Caco-2 (cell line): ENCODE measurements around the gene SBNO2. TPM values are rescaled to one million over a fixed set of nuclear protein-coding genes. Genes with fewer than 3 reads are reported as not detected.
"Not testable (repeated sequence)": the region's sequence is repeated elsewhere in the genome, so short reads cannot be mapped to it uniquely, and the experiment has no call there.

ENCODE experiments used
- BruUV-seq: library from RNA; stranded (reverse); fragments of 400-500 nt; replicated peaks from 2 replicates; lab custom pipeline; 2021; lab: Mats Ljungman, UMichigan
- CTCF ChIA-PET: fragments of 300-600 bp; sonication (Branson Sonifier 250); formaldehyde crosslinking; loops from one replicate; lab custom pipeline; 2022; ENCODE audit warnings: antibody characterized with exemption; lab: Charles Lee
- POLR2A ChIA-PET: fragments of 300-600 bp; sonication (Branson Sonifier 250); formaldehyde crosslinking; loops from one replicate; lab custom pipeline; 2022; ENCODE audit warnings: antibody characterized with exemption; lab: Charles Lee
- DNase-seq, 2 experiments: peaks; one replicate each; pipeline versions ENCODE4 v3.0.0 to v3.0.0-alpha.2; 2020 to 2022
- H3K27me3 ChIP-seq: replicated peaks from 2 replicates; pipeline ENCODE4 v1.6.0; 2011; ENCODE audit warnings: low read length; ENCODE audit not compliant: control insufficient read depth, insufficient read depth
- H3K36me3 ChIP-seq: 2 replicates; pipeline ENCODE4 v1.5.1; 2011; ENCODE audit warnings: low read length; ENCODE audit not compliant: control insufficient read depth, insufficient read depth
- H3K4me1 ChIP-seq: fragments of 250-450 bp; sonication (Bioruptor Pico); 2 replicates; pipeline ENCODE4 v1.5.1; 2020; ENCODE audit warnings: mild to moderate bottlenecking
- H3K4me3 ChIP-seq: 2 replicates; pipeline ENCODE4 v1.5.1; 2011; ENCODE audit warnings: low read depth, mild to moderate bottlenecking, control low read depth, low read length
- H3K9me3 ChIP-seq: fragments of 250-450 bp; sonication (Bioruptor Pico); 2 replicates; pipeline ENCODE4 v1.5.1; 2020; ENCODE audit warnings: mild to moderate bottlenecking, moderate library complexity
- H3K27ac Mint-ChIP-seq: one replicate; pipeline ENCODE4 v1.8.0; 2022; ENCODE audit warnings: mixed read lengths; ENCODE audit not compliant: unreplicated experiment
- H3K27me3 Mint-ChIP-seq: one replicate; pipeline ENCODE4 v1.8.0; 2022; ENCODE audit warnings: mixed read lengths; ENCODE audit not compliant: insufficient read depth, unreplicated experiment
- H3K36me3 Mint-ChIP-seq: one replicate; pipeline ENCODE4 v1.8.0; 2022; ENCODE audit warnings: mild to moderate bottlenecking, mixed read lengths; ENCODE audit not compliant: insufficient read depth, unreplicated experiment
- H3K4me1 Mint-ChIP-seq: one replicate; pipeline ENCODE4 v1.8.0; 2022; ENCODE audit warnings: low read depth, mixed read lengths; ENCODE audit not compliant: unreplicated experiment
- H3K4me3 Mint-ChIP-seq: one replicate; pipeline ENCODE4 v1.8.0; 2022; ENCODE audit warnings: mild to moderate bottlenecking, moderate library complexity, mixed read lengths; ENCODE audit not compliant: unreplicated experiment
- H3K9me3 Mint-ChIP-seq: one replicate; pipeline ENCODE4 v1.8.0; 2022; ENCODE audit warnings: mixed read lengths; ENCODE audit not compliant: unreplicated experiment
- CTCF ChIP-seq, 2 experiments: fragments of 200-600 bp in 1 of 2; IDR thresholded peaks; 1 replicate in 1 of 2; 2 replicates in 1 of 2; pipeline versions ENCODE4 v1.5.1 to v1.8.0; 2011 to 2022; ENCODE audit warnings: antibody characterized with exemption in 1 of 2, control low read depth in 1 of 2, inconsistent platforms in 1 of 2, low read depth in 1 of 2, low read length in 1 of 2, mild to moderate bottlenecking in 1 of 2, moderate library complexity in 1 of 2; ENCODE audit not compliant: insufficient read depth in 1 of 2, severe bottlenecking in 1 of 2, unreplicated experiment in 1 of 2
- intact Hi-C: fragments of 100-400 bp; cut with micrococcal nuclease; formaldehyde crosslinking; loops from one replicate; pipeline ENCODE4 v1.10.0; 2022; ENCODE audit not compliant: unreplicated experiment
- total RNA-seq: library from RNA; stranded (reverse); gene quantifications from 2 replicates; pipeline ENCODE4 v1.2.3, GENCODE V29; 2022

The SBNO2 gene
- total RNA-seq, 1 experiment from 2014 or later, result 41.2 TPM

GRCh38 chr19:1206150-1206863, 32.2 kb upstream of the SBNO2 start:
- Mint-ChIP-seq H3K36me3 (peaks cover 7% of the 10 kb centered on the region), H3K27ac (peak overlapping the region; percentile 77), H3K27me3 (no peaks in the 10 kb centered on the region), H3K4me1 (peaks cover 10% of the 10 kb centered on the region), H3K4me3 (peak overlapping the region; percentile 88), H3K9me3 (no peaks in the 10 kb centered on the region)
- intact Hi-C loops, result no loop called here
- DNase-seq, result no peak
- no peaks in the 10 kb centered on the region for H3K27me3 ChIP-seq
- H3K4me1 ChIP-seq, result peaks cover 18% of the 10 kb centered on the region
- peaks cover 3% of the 10 kb centered on the region; the same call in 1 of the 2 replicates for H3K36me3 ChIP-seq
- peak overlapping the region; percentile 71 for H3K4me3 ChIP-seq
- H3K9me3 ChIP-seq, result no peaks in the 10 kb centered on the region
- BruUV-seq, result no TSS peak
- ChIA-PET POLR2A (no interaction called here), CTCF (no interaction called here)
- no peak for TF ChIP-seq CTCF (IDR thresholded peaks at IDR 0.05; ENCODE audit: insufficient read depth in 1 of 2, low read depth in 1 of 2, low read length in 1 of 2, severe bottlenecking in 1 of 2, unreplicated experiment in 1 of 2)

DNA sequence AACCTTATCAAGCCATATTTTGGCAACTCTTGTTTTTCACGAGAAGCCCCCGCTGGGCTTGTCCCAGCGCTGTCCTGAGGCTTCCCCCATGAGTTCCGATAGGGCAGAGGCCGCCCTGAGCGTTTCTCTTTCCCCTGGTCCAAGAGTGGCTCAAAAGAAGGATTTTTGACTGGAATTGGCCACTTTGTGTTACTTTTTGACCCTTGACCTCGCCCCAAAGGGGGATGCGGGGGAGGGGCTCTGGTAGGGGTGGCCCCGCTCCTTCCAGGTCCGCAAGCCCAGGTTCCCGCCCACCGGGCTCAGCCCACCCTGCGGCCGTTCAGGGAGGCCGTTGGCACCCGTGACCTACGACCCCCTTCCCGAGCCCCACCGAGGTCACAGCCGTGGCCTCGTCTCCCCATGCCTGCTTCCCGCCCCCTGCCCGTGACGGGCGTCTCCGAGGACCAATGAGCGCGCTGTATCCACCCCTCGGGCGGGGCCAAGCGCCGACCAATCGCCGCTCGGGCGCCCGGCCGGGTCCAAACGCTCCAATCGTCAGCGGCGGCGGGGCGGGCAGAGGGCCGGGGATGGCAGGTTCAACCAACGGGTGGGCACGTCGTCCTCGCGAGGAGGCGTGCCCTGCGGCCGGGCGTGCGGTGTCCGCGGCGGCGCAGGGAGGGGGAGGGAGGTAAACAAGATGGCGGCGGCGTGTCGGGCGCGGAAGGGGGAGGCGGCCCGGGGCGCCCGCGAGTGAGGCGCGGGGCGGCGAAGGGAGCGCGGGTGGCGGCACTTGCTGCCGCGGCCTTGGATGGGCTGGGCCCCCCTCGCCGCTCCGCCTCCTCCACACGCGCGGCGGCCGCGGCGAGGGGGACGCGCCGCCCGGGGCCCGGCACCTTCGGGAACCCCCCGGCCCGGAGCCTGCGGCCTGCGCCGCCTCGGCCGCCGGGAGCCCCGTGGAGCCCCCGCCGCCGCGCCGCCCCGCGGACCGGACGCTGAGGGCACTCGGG, 31.3 kb upstream of the SBNO2 start, which contains the start of gene STK11:
STK11 (plus strand) TSS at position 665 of the 986 bp plus-strand sequence. CDS start 1,136 bp downstream, outside the sequence.
- peaks cover 18% of the 10 kb centered on the region for H3K4me1 ChIP-seq
- H3K9me3 ChIP-seq, result no peaks in the 10 kb centered on the region
- Mint-ChIP-seq H3K27ac (peak within 1 kb of the TSS; percentile 77), H3K4me3 (peak within 1 kb of the TSS; percentile 88), H3K4me1 (peaks cover 10% of the 10 kb centered on the region), H3K27me3 (no peaks in the 10 kb centered on the region), H3K9me3 (no peaks in the 10 kb centered on the region), H3K36me3 (peaks cover 7% of the 10 kb centered on the region)
- ChIA-PET CTCF (no interaction called here), POLR2A (no interaction called here)
- intact Hi-C loops, result no loop called here
- peak within 1 kb of the TSS; percentile 71 for H3K4me3 ChIP-seq
- peak; percentile 98 to 99 for DNase-seq
- TF ChIP-seq CTCF (IDR thresholded peaks at IDR 0.05; ENCODE audit: insufficient read depth in 1 of 2, low read depth in 1 of 2, low read length in 1 of 2, severe bottlenecking in 1 of 2, unreplicated experiment in 1 of 2), result no peak
- H3K36me3 ChIP-seq, result peaks cover 3% of the 10 kb centered on the region; the same call in 1 of the 2 replicates
- TSS peak; percentile 44 for BruUV-seq
- no peaks in the 10 kb centered on the region for H3K27me3 ChIP-seq

DNA sequence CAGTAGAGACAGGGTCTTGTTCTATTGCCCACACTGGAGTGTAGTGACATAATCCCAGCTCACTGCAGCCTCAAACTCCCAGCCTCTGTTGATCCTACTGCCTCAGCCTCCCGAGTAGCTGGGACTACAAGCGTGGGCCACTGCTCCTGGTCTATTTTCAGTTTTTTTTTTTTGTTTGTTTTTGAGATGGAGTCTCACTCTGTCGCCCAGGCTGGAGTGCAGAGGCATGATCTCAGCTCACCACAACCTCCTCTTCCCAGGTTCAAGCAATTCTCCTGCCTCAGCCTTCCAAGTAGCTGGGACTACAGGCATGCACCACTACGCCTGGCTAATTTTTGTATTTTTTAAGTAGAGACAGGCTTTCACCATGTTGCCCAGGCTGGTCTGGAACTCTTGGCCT, 26.5 kb upstream of the SBNO2 start:
- H3K4me3 Mint-ChIP-seq, result not testable (repeated sequence)

More for the DNA sequence above, 26.5 kb upstream of the SBNO2 start:
- H3K9me3 Mint-ChIP-seq, H3K36me3 ChIP-seq, H3K4me3 ChIP-seq, H3K27me3 Mint-ChIP-seq, H3K27me3 ChIP-seq, H3K4me1 ChIP-seq, POLR2A ChIA-PET, BruUV-seq, H3K9me3 ChIP-seq, H3K36me3 Mint-ChIP-seq, intact Hi-C loops, H3K27ac Mint-ChIP-seq, DNase-seq: not testable (repeated sequence)
- CTCF ChIA-PET, result interaction anchor here (0.6 kb wide), 1 partner anchor 11 kb away, joined by 3 read pairs; no protein-coding TSS in a partner anchor
- H3K4me1 Mint-ChIP-seq, result peaks cover 10% of the 10 kb centered on the region
